Duodenal mucosa (tissue), 2 donors: ENCODE data around the gene MIEF2.

Experiments
- H3K27ac ChIP-seq: one replicate; pipeline ENCODE4 v1.7.0; 2013; ENCODE audit warnings: low read depth, low read length
- H3K27me3 ChIP-seq, 2 donors: one replicate each; pipeline ENCODE4 v1.7.0; 2013; ENCODE audit warnings: low read length in 2 of 2, control low read depth in 1 of 2; ENCODE audit not compliant: insufficient read depth in 2 of 2, control insufficient read depth in 1 of 2
- H3K36me3 ChIP-seq, 2 donors: one replicate each; pipeline ENCODE4 v1.7.0; 2013; ENCODE audit warnings: low read length in 2 of 2, control low read depth in 1 of 2; ENCODE audit not compliant: insufficient read depth in 2 of 2, control insufficient read depth in 1 of 2
- H3K4me1 ChIP-seq, 2 donors: one replicate each; pipeline ENCODE4 v1.7.0; 2013; ENCODE audit warnings: low read length in 2 of 2, control low read depth in 1 of 2; ENCODE audit not compliant: insufficient read depth in 2 of 2, control insufficient read depth in 1 of 2
- H3K4me3 ChIP-seq, 2 donors: one replicate each; pipeline ENCODE4 v1.7.0; 2013; ENCODE audit warnings: low read length in 2 of 2, low read depth in 1 of 2
- H3K9ac ChIP-seq, 2 donors: one replicate each; pipeline ENCODE4 v1.7.0; 2013; ENCODE audit warnings: low read length in 2 of 2, low read depth in 1 of 2
- H3K9me3 ChIP-seq, 2 donors: one replicate each; pipeline ENCODE4 v1.7.0; 2013; ENCODE audit warnings: low read length in 2 of 2, control low read depth in 1 of 2; ENCODE audit not compliant: control insufficient read depth in 1 of 2

The MIEF2 gene

DNA sequence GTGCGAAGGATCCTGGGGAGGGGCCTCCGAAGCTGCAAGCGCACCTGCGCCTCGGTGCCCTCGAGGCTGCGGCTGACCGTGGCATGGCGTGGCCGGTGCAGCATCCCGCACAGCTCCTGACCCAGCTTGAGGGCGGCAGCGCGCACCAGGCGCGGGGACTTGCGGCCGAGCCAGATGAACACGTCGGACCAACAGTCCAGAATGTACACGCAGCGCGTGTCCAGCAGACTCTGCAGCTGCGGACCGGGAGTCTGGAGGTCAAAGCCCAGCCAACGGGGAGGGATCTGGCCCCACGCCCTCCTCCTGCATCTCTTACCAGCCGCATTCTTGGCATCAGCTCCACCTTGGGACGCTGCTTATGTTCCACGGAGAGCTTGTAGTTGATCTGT, 12.9 kb upstream of the MIEF2 start:
- Histone ChIP-seq H3K27ac (no peak overlapping the region), H3K9me3 (no peaks in the 10 kb centered on the region), H3K4me1 (peaks cover 22 to 25% of the 10 kb centered on the region in 2 donors), H3K27me3 (no peaks in the 10 kb centered on the region), H3K9ac (no peak overlapping the region), H3K4me3 (peak overlapping the region in 1 of 2 donors; percentile 28), H3K36me3 (peaks cover 51 to 74% of the 10 kb centered on the region in 2 donors)

DNA sequence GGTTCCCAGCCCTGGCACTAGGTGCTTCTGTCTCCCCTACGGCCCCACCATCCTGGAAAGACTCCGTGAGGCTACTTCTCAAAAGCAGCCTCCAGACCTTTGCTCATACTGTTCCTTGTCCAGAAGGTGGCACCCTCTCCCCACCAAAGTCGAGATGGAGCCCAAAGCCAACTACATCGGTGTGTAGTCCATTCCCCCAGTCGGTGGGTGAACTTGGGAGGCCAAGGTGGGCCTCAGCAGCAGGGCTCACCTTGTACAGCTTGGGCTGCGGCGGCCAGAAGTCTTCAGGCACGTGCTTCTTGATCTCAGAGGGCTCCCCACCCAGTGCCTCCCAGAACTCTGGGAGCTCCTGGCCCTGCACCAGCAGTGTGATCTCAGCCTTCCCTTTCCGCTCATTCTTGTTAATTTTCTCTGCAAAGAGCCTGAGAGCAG, 12.1 kb upstream of the MIEF2 start:
- peaks cover 52 to 80% of the 10 kb centered on the region in 2 donors for H3K36me3 ChIP-seq
- H3K4me3 ChIP-seq: no peak overlapping the region
- peaks cover 22 to 25% of the 10 kb centered on the region in 2 donors for H3K4me1 ChIP-seq
- no peak overlapping the region for H3K9ac ChIP-seq
- no peak overlapping the region for H3K27ac ChIP-seq
- H3K27me3 ChIP-seq: no peaks in the 10 kb centered on the region
- no peaks in the 10 kb centered on the region for H3K9me3 ChIP-seq

DNA sequence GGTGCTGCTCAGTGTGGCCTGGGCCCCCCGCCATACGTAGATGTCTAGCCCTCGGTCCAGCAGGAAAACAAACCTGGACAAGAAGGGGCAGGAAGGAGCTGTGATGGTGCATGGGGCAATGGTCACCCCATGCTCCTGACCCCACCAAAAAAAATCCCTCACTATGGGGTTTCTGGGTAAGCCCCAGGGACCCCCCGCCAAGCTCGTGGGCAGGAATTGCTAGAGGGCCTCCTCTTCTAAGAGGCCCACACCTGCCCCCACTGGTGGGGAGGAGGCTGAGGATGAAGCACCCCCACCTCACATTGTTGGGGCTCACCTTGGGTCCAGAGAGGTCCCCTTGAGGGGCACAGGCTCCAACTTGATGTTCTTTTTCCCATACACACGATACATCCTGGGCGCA, 11.7 kb upstream of the MIEF2 start:
- no peaks in the 10 kb centered on the region for H3K27me3 ChIP-seq
- H3K27ac ChIP-seq: no peak overlapping the region
- no peak overlapping the region for H3K4me3 ChIP-seq
- H3K9ac ChIP-seq: no peak overlapping the region
- peaks cover 47 to 80% of the 10 kb centered on the region in 2 donors for H3K36me3 ChIP-seq
- H3K4me1 ChIP-seq: peaks cover 22 to 25% of the 10 kb centered on the region in 2 donors
- no peaks in the 10 kb centered on the region for H3K9me3 ChIP-seq

DNA sequence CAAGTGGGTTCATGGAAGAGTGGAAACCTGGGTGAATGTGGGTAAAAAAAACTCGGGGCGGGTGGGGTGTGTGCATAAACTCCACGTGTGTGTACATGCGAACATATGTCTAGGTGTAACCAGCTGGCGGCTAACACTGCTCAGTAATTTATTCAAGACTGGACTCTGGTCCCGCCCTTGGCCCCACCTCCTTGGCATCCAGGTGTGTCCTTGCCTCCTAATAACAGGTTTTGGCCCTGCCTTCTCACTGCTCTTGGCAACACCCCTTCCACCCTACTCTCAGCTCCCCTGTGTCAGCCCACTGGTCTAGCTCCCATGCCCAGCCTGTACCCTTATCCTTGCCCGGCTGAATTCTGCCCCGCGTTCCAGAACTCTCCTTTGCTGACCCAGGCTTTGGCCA, 10.2 kb upstream of the MIEF2 start:
- no peaks in the 10 kb centered on the region for H3K27me3 ChIP-seq
- peaks cover 22 to 25% of the 10 kb centered on the region in 2 donors for H3K4me1 ChIP-seq
- no peak overlapping the region for H3K4me3 ChIP-seq
- H3K9ac ChIP-seq: no peak overlapping the region
- H3K9me3 ChIP-seq: no peaks in the 10 kb centered on the region
- no peak overlapping the region for H3K27ac ChIP-seq
- peaks cover 50 to 84% of the 10 kb centered on the region in 2 donors for H3K36me3 ChIP-seq

DNA sequence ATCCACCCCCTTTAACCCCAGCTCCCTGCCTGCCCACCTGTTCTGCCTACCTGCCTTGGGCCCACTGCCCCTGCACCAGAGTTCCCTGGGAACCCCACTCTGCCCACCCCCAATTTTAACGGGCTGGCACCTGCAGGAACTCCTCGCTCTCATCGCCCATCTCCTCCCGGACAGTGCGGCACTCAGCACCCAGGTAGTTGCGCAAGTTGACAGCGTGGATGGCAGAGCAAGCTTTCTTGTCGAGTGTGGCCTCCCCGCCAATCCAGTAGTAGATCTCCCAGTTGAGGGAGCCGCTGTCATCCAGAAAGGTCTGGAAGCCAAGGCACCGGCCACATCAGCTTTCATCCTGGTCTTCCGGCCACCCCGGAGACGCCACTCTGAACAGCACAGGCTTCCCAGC, 9.8 kb upstream of the MIEF2 start:
- no peaks in the 10 kb centered on the region for H3K27me3 ChIP-seq
- H3K27ac ChIP-seq: no peak overlapping the region
- H3K36me3 ChIP-seq: peaks cover 49 to 84% of the 10 kb centered on the region in 2 donors
- no peak overlapping the region for H3K9ac ChIP-seq
- no peaks in the 10 kb centered on the region for H3K9me3 ChIP-seq
- H3K4me3 ChIP-seq: no peak overlapping the region
- peaks cover 22 to 25% of the 10 kb centered on the region in 2 donors for H3K4me1 ChIP-seq

DNA sequence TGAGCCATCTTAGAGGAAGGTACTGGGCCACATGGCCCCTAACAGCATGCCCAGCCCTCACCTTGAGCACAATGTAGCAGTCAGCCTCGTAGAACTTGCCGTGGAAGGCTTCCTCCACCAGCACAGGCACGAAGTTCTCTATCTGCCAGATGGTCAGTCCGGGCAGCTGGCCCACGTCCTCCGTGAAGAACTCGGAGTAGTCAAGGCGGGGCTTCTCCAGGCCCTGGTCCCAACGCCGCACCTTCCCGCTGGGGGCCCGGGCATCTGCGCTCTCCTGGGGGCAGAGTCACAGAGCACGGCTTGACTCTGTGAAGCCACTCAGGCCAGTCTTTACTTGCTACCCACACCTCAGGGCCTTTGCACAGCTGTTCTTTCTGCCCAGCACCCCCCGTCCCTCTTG, 9.3 kb upstream of the MIEF2 start:
- Histone ChIP-seq H3K9ac (no peak overlapping the region), H3K27ac (no peak overlapping the region), H3K4me3 (no peak overlapping the region), H3K27me3 (no peaks in the 10 kb centered on the region), H3K36me3 (peaks cover 50 to 84% of the 10 kb centered on the region in 2 donors), H3K4me1 (peaks cover 22 to 24% of the 10 kb centered on the region in 2 donors), H3K9me3 (no peaks in the 10 kb centered on the region)

DNA sequence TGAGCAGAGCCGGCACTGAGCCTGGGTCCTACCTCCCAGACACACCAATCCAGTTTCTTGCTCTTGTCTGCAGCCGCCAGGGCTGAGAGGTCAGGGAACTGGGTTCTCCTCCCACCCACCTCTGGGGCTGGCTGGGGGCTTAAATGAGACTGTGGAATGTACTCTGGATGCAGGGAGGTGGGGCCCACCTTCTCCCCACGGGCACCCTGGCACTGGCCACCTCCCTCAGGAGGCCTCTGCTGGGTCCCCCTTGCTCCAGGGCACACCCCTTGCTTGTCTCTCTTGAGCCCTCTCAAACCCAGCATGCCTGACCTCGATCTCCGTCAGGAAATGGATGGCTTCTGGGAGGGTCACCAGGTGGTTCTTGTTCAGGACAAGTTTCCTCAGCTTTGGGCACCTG, 8.3 kb upstream of the MIEF2 start:
- H3K9me3 ChIP-seq: no peaks in the 10 kb centered on the region

DNA sequence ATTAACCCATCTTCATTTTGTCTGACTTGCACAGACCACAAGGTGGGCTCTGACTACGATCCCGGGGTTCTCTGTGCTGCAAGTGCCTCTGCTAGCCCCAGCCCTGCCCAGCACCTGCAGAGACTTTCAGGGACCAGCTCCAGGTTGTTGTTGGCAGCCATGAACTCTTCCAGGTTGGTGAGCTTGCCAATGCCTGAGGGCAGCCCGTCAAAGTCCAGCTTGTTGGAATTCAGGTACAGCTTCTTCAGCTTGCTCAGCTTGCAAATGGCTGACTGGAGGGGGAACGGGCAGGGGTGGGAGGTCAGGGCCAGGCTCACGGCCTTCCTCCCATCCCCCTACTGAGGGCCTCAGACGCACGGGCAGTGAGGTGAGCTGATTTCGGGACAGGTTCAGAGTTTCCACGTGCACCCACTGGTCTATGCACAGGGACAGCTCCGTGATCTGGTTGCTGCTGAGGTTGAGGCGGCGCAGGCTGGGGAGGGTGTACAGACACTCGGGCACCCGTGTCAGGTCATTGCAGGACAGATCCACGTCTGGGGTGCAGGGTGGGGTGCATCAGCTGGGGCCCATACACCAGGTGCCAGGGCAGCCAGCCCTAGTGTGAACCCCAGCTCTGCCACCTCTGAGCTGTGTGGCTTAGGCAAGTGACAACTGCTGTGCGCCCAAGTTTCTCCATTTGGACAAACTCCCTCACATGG, 7.1 kb upstream of the MIEF2 start:
- Histone ChIP-seq H3K27me3 (no peaks in the 10 kb centered on the region), H3K36me3 (peaks cover 49 to 76% of the 10 kb centered on the region in 2 donors), H3K9me3 (no peaks in the 10 kb centered on the region), H3K9ac (no peak overlapping the region), H3K4me1 (peaks cover 18 to 23% of the 10 kb centered on the region in 2 donors), H3K4me3 (no peak overlapping the region), H3K27ac (no peak overlapping the region)

More for the DNA sequence above, 8.3 kb upstream of the MIEF2 start:
- Histone ChIP-seq H3K4me3 (no peak overlapping the region), H3K4me1 (peaks cover 23 to 26% of the 10 kb centered on the region in 2 donors), H3K9ac (no peak overlapping the region), H3K36me3 (peaks cover 50 to 83% of the 10 kb centered on the region in 2 donors), H3K27me3 (no peaks in the 10 kb centered on the region), H3K27ac (no peak overlapping the region)

DNA sequence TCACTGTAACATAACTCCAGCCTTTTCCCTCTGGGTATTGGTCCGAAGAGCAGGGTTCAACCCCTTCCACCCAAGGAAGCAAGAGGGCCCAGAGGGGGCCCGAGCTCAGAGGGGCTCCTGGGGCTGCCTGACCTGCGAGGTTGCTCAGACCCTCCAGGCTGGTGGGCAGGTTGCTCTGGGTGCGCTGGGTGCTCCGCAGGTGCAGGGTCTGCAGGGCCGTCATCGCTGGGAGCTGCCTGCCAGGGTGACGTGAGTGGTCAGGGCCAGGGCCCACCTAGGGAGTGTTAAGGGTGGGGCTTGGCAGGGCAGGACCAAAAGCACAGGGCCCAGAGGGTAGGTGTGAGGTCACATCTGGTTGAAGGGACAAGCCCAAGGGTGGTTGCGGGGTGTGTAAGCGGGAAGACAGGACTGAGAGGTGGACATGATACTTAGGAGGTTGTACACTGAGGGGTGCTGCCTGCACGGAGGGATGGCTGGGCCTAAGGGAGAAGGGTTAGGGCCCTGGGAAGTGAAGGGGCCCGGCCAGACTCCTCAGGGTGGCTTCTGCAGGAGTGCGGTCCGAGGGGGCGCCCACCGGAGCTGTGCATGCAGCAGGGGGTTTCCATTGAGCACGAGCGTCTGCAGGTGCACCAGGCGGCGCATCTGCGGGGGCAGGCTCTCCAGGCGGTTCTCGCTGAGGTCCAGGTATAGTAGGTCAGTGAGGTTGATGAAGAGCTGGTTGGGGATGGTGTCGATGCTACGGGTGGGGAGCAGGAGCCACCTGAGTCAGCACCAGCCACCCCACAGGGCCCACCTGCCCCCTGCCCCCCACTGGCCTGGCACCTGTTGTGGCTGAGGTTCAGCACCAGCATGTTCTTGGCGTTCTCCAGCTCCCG, 6.3 kb upstream of the MIEF2 start:
- Histone ChIP-seq H3K9ac (no peak overlapping the region), H3K4me1 (peaks cover 18 to 28% of the 10 kb centered on the region in 2 donors), H3K9me3 (no peaks in the 10 kb centered on the region), H3K36me3 (peaks cover 43 to 68% of the 10 kb centered on the region in 2 donors), H3K4me3 (no peak overlapping the region), H3K27me3 (no peaks in the 10 kb centered on the region), H3K27ac (no peak overlapping the region)
